ENCODE data around the gene KAT6B. TPM values are rescaled to one million over a fixed set of nuclear protein-coding genes. Genes with fewer than 3 reads are reported as not detected.
A peak's percentile ranks its signal among the peaks of the same experiment; 100 is the strongest.

The KAT6B gene
- total RNA-seq, 1 donor, result 38.5 TPM

GRCh38 chr10:75029420-75029819 is 203.0 kb downstream of the KAT6B start:
- DNase-seq (ENCODE audit: low read depth in 2 of 3, low spot score in 2 of 3), result no peak

- DNase-seq (ENCODE audit: low read depth in 2 of 3, low spot score in 2 of 3), result no peak
These were observed 203.5 kb downstream of the KAT6B start for GRCh38 chr10:75029857-75030256.

GRCh38 chr10:75030371-75030770 is 204.0 kb downstream of the KAT6B start:
- no peak for DNase-seq (ENCODE audit: low read depth in 2 of 3, low spot score in 2 of 3)

DNA sequence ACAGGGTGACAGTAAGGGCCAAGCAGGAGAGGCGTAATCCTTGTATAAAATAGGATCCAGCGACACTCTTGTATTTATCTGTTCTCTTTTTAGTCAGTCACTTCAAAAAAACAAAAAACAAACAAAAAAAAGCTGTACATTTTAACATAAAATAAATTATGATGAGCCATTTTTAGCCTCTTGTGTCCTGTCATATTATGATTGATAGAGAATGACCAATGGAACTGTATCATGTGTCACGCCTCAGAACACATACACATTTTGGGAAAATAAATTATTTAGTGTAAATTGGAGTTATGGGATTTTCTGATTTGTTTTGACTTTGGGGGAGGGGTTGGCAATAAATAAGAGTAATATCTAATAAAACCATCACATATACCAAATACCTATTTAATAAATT is 205.7 kb downstream of the KAT6B start:
- DNase-seq (ENCODE audit: low read depth in 2 of 3, low spot score in 2 of 3), result no peak

DNA sequence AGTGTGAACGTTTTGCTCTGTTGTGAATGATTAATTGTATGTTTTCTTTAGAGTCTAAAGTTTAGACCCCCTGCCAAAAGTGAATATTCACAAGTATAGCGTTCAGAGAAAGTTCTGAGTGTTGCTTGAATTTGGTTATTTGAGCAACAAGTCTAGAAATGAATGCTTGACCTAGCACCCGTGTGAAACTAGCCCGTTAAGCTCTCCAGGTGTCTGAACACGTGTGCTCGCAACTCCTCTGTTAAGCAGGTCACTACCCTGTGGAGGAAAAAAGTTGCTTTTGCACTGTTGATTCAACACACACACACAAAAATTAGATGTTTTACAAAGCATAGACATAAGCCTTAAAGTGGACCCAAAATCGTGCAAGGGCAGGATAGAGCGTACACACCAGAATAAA is 206.4 kb downstream of the KAT6B start:
- no peak for DNase-seq (ENCODE audit: low read depth in 2 of 3, low spot score in 2 of 3)

DNA sequence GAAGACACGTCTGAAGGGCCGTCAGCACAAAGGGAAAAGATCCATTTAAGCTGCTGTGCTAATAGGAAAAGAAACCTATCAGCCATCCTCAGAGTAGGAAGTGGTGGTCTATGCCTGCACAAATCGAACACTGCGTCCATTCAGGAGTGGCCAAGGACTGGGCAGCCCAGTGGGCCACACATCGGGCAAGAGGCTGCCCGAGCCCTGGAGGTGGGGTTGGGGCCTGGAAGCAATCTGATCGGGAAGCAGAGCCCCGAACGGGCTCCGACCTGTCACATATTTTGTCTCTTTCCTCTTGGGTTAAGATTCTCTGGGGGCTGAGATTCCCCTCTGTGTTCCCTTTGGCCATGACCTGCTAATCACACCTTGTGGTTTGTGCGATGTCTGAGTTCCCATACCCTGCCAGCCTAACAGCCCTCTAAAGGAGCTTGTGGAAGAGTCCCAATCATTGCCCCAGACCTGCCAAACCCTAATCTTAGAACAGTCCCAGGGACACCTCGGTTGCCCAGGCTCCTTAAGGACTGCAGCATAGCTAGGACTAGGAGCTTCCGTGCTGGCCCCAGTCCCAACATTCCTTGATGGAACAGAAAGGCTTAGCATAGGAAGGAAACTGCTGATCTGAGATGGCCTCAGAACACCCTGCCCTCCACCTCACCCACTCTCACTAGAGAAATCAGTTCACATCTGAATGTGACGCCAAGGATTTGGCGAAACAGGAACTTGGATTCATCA is 207.2 kb downstream of the KAT6B start:
- no peak for DNase-seq (ENCODE audit: low read depth in 2 of 3, low spot score in 2 of 3)

GRCh38 chr10:75034131-75034512 is 207.7 kb downstream of the KAT6B start:
- no peak for DNase-seq (ENCODE audit: low read depth in 2 of 3, low spot score in 2 of 3)

DNA sequence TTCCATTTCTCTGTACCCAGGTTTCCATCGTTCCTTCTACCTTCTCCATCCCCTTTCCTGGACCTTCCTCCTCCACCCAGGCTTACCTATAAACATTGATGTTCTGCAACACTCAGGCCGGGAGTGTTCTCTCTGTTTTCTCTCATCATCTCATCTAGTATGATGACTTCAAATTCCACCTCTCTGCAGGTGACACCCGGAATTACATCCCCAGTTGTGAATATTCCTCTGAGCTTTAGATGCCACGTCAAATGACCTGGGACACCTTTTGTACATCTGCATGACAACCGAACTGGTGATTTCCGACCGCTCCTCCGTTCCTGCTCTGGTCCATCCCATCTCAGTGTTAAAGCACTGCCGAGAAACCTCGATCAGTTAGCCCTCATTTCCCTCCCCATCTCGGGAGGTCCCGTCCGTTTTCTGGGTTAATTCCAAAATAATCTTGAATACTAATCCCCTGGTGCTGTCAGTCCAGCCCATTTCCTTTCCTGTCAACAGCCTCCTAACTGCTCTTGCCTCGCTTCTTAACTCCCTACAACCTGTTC is 208.4 kb downstream of the KAT6B start:
- no peak for DNase-seq (ENCODE audit: low read depth in 2 of 3, low spot score in 2 of 3)

GRCh38 chr10:75035975-75036708 is 209.7 kb downstream of the KAT6B start:
- no peak for DNase-seq (ENCODE audit: low read depth in 2 of 3, low spot score in 2 of 3)

DNA sequence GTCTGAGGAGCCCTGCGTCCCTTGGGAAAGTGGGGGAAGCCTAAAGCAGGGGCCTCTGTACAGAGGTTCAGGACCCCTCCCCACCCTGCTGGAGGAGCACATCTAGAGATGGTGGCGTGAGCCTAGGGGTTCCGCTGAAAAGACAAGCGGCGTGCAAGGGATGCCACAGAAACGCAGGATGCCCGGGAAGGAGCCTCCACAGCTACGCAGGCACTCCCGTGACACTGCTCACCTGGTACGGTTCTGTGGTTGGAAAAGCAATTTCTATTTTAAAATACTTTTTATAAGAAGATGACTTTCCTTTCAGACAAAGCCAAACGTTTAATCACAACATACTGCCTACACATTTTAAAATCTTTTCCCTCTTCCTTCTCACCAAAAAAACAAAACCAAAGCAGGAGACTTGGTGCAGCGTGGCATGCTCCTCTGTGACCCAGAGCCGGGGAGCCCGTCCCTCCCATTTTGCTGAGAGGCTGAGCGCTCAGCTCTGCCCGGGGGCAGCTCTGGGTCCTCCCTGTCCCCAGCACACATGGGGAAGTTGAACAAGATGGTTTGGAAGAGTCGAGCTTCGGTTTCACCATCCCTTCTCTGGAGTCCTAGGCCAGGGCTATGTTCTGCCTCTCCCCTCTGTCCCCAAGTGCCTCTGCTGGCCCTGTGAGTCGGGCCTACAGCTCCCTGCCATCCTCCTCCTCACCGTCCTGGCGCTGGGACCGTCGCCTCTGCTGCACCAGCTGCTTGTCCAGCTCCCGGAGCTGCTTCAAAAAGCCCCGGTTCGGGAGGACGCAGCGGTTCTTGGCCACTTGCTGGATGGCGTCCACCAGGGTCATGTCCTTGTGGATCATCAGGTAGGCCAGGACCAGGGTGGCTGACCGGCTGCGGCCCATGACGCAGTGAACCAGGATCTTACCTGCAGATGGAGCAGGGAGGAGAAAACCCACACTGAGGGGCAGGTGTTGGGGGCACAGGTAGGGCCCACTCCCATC is 211.1 kb downstream of the KAT6B start:
- no peak for DNase-seq (ENCODE audit: low read depth in 2 of 3, low spot score in 2 of 3)

DNA sequence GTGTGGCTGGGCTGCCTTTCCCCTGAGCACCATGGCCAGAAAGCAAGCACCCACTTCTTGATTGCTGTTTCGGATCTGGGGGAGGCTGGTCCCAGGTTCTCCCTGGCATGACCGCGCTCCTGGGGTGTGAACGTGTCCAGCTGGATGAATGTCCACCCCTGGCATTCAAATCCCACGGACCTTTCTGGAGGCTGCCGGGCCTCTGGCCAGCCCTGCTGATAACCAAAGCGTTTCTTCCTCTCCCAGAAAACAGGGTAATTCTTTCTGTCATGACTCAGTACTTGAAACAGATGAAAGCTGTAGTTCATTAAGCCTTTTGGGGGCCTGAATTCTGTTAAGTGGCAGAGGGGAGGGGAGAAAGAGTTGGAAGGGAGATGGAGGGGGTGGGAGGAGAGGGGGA is 211.9 kb downstream of the KAT6B start:
- DNase-seq (ENCODE audit: low read depth in 2 of 3, low spot score in 2 of 3), result no peak

- DNase-seq (ENCODE audit: low read depth in 2 of 3, low spot score in 2 of 3), result no peak
These were observed 214.2 kb downstream of the KAT6B start for GRCh38 chr10:75040576-75040975.

DNA sequence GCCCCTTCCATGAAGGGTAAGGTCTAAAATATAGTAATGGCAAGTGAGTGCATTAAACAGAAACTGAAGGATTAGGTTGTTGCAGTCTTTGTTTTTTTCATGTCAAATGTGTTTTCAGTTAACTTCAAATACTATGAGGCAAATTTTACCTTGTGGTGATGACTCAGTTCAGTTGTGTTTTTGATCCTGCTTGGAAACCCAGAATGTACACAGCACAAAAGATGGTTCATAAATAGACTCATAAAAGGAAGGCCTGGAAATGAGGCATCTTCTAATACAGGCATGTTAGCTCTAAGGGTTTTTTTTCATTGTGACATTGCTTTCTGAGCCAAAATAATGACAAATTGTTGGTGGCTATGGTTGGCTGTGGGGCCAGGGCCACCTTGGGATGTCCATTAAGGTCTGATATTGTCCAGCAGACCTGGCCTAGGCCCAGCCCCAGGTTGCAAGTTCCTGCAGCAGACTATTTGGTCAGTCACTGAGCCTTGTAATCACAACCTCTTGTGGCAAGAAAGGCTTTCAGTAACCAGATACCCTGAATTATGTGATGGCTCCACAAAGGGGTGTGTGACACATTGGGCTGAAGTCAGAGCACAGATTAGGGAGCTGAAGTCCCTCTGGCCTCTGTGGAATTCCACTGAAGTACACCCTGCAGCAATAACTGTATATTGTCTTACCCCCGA is 216.0 kb downstream of the KAT6B start:
- DNase-seq (ENCODE audit: low read depth in 2 of 3, low spot score in 2 of 3), result peak in 2 of 3 donors; percentile 5 to 16

DNA sequence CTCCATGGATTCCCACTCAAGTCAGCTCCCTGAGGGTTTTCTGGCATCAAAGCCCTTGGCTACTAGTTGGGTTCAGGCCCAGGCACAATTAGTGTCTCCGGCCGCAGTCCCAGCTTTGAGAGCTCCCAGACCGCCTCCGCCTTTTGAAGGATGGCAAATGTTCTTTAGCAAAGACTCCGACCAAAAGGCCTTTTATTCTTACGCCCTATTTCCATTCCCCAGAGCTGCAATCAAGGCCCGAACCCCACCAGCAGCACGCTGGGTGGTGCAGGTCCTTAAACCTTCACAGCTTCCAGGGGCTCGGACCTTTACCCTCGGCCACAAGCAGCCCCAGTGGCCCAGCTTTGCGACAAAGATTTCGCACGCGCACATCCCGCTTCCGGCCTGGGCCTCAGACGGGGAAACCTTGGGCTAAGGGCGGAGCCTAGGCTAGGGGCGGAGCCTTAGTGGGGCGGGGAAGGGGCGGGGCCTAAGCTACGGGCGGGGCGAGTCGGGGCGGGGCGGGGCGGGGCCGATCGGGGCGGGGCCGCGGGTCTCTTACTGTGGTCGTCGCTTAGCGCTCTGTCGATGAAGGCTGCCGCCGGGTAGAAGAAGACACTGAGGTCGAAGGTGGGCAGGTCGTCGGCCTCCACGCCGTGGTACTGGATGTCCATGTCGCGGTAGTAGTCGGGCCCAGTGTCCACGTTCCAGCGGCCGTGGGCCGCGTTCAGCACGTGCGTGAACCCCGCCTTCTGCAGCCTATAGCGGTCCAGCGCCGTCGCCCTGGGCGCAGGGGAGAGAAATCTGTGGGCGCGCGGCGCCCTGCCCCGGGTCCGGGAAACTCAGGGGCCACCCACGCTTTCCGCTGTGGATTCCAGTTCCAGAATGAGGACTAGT is 217.1 kb downstream of the KAT6B start:
- peak; percentile 17 to 28 (median 20) for DNase-seq (ENCODE audit: low read depth in 2 of 3, low spot score in 2 of 3)

DNA sequence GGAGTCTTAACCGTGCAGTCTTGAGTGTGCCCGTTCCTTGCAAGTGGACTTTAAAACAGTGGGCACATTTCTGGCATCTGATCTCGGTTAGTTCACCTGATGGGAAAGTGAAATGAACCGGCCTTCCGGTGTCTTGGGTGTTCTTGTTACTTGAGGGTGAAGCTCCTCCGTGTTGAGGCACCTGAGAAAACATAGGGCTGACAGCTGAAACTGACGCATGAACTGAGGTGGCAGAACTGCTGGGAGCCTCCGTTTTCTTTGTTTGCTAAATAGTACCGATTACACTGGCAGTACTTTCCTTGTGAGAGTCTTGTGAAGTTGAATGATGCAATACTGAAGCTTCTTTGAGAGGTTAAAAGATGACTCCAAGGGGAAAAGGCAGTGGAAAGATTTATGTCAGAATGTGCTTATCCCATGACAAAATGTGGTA is 222.3 kb downstream of the KAT6B start:
- no peak for DNase-seq (ENCODE audit: low read depth in 2 of 3, low spot score in 2 of 3)

DNA sequence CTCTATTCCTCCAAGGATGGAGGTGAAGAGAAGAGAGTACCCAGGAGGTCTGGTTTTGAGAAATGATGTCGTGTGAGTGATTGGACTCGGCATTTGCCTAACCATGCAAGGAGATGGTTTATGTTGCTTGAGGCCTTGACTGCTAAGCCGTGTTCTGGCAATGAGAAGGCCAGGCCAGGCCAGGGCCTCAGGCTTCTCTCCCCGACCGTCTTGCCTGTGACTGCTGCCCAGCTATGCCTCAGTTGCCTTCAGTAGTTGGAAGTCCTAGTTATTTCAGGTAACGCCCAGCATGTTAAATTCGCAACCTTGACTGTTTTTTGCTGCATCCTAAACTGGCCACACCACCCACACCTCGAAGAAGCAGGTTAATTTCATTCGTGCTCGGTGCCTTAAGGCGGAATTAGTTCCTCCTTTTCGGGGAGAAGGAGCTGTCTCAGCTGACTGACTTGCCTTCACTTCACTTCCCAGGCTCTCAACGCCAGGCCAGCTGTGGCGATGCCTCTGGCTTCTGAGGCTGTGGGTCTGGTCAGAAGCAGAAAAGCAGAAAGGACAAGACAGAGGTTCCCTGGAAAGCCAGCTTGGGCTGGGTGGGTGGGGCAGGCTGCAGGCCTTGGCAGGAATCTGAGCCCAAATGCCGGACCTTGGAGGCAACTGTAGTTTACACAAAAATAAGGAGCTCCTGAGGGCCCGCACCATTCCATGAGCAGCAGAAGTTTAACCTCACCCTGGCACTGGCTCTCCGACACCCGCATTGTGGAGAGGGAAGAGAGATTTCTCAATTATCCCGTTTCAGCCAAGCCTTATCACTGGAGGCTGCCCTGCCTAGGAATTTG is 223.1 kb downstream of the KAT6B start:
- DNase-seq (ENCODE audit: low read depth in 2 of 3, low spot score in 2 of 3), result no peak

DNA sequence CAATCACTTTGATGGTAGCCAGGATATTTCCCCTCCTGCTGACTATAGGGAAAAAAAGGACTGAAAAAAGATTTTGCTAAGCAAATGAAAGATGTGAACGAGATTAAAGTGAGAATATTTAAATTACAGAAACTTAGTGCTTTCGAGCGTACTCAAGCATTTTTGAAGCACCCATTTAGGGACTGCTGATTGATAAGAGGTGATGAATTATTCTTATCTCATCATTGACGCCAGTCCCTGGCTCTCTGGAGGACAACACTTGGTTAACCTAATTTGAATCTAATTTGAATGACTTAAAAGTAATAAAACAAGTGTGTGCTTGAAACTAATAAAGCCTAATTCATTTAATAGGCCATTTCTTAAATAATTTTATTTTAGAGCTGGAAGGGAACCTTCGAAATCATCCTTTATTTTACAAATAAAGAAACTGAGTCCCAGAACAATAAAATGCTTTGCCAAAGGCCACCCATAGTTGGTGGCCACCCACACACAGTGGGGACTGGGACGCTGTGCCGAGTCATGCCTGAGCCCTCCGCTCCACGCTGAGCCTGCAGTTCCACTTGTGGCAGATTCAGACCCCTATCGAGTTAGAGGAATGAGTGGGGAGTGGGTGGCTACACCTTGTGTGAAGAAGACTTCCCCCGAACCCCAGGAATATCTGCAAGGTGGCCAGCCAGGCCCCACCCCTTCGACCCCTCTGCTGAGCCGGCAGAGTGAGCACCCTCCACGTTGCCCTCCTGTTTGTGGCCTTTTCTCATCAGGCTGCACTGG is 223.9 kb downstream of the KAT6B start:
- DNase-seq (ENCODE audit: low read depth in 2 of 3, low spot score in 2 of 3), result no peak

- DNase-seq (ENCODE audit: low read depth in 2 of 3, low spot score in 2 of 3), result no peak
These were observed 224.9 kb downstream of the KAT6B start for GRCh38 chr10:75051308-75051707.

Data from hematopoietic multipotent progenitor cell (in vitro differentiated cells).